ENCODE data around the gene SRPK1.

The SRPK1 gene

GRCh38 chr6:35898003-35898402 lies 22.9 kb downstream of the SRPK1 start:
- no peaks in the 10 kb centered on the region for H3K27me3 Mint-ChIP-seq (ENCODE audit: low read depth)

GRCh38 chr6:35897486-35897885 lies 23.4 kb downstream of the SRPK1 start:
- Mint-ChIP-seq H3K9me3 (peaks cover 6% of the 10 kb centered on the region), H3K36me3 (ENCODE audit: low read depth) (peaks cover 59% of the 10 kb centered on the region), H3K4me1 (no peaks in the 10 kb centered on the region), H3K27me3 (ENCODE audit: low read depth) (no peaks in the 10 kb centered on the region), H3K4me3 (no peak overlapping the region), H3K27ac (no peak overlapping the region)
- TF ChIP-seq CTCF (IDR thresholded peaks at IDR 0.05; ENCODE audit: unreplicated experiment in 3 of 3) = no peak

More at GRCh38 chr6:35898003-35898402, 22.9 kb downstream of the SRPK1 start:
- H3K9me3 Mint-ChIP-seq = peaks cover 6% of the 10 kb centered on the region
- peaks cover 55% of the 10 kb centered on the region for H3K36me3 Mint-ChIP-seq (ENCODE audit: low read depth)
- TF ChIP-seq CTCF (IDR thresholded peaks at IDR 0.05; ENCODE audit: unreplicated experiment in 3 of 3) = no peak
- no peak overlapping the region for H3K27ac Mint-ChIP-seq
- H3K4me1 Mint-ChIP-seq = no peaks in the 10 kb centered on the region
- no peak overlapping the region for H3K4me3 Mint-ChIP-seq

- peaks cover 59% of the 10 kb centered on the region for H3K36me3 Mint-ChIP-seq (ENCODE audit: low read depth)
- no peak overlapping the region for H3K27ac Mint-ChIP-seq
These were observed 23.9 kb downstream of the SRPK1 start for GRCh38 chr6:35897036-35897435.

GRCh38 chr6:35896228-35896627 lies 24.7 kb downstream of the SRPK1 start:
- H3K36me3 Mint-ChIP-seq (ENCODE audit: low read depth) = peaks cover 59% of the 10 kb centered on the region
- no peaks in the 10 kb centered on the region for H3K27me3 Mint-ChIP-seq (ENCODE audit: low read depth)
- peaks cover 6% of the 10 kb centered on the region for H3K9me3 Mint-ChIP-seq
- no peak overlapping the region for H3K27ac Mint-ChIP-seq
- H3K4me3 Mint-ChIP-seq = no peak overlapping the region
- H3K4me1 Mint-ChIP-seq = no peaks in the 10 kb centered on the region
- no peak for TF ChIP-seq CTCF (IDR thresholded peaks at IDR 0.05; ENCODE audit: unreplicated experiment in 3 of 3)

More at GRCh38 chr6:35897036-35897435, 23.9 kb downstream of the SRPK1 start:
- H3K4me3 Mint-ChIP-seq = no peak overlapping the region
- H3K4me1 Mint-ChIP-seq = no peaks in the 10 kb centered on the region
- TF ChIP-seq CTCF (IDR thresholded peaks at IDR 0.05; ENCODE audit: unreplicated experiment in 3 of 3) = no peak
- peaks cover 6% of the 10 kb centered on the region for H3K9me3 Mint-ChIP-seq
- no peaks in the 10 kb centered on the region for H3K27me3 Mint-ChIP-seq (ENCODE audit: low read depth)

- no peak overlapping the region for H3K27ac Mint-ChIP-seq
- H3K4me1 Mint-ChIP-seq = no peaks in the 10 kb centered on the region
These were observed 25.3 kb downstream of the SRPK1 start for GRCh38 chr6:35895560-35895959.

More at GRCh38 chr6:35895560-35895959, 25.3 kb downstream of the SRPK1 start:
- TF ChIP-seq CTCF (IDR thresholded peaks at IDR 0.05; ENCODE audit: unreplicated experiment in 3 of 3) = no peak
- Mint-ChIP-seq H3K9me3 (peaks cover 6% of the 10 kb centered on the region), H3K36me3 (ENCODE audit: low read depth) (peaks cover 61% of the 10 kb centered on the region), H3K27me3 (ENCODE audit: low read depth) (no peaks in the 10 kb centered on the region), H3K4me3 (no peak overlapping the region)
